ENCODE measurements around the gene TBC1D19.

- TF ChIP-seq TAF1 (IDR thresholded peaks at IDR 0.05; ENCODE audit: low read depth, low read length) (no peak), POLR2A (IDR thresholded peaks at IDR 0.05; ENCODE audit: low read depth, low read length) (no peak), PAX5 (IDR thresholded peaks at IDR 0.05; ENCODE audit: insufficient read depth, low read length, severe bottlenecking) (no peak), POLR2AphosphoS5 (IDR thresholded peaks at IDR 0.05; ENCODE audit: low read depth, low read length) (no peak), SPI1 (IDR thresholded peaks at IDR 0.05; ENCODE audit: low read depth, low read length) (no peak)
These were observed 98.6 kb downstream of the TBC1D19 start for GRCh38 chr4:26682436-26682835.
